C4-2B (cell line): Measurements from ENCODE around the gene PIGU.

ENCODE experiments used
- ZFX ChIP-seq: fragments of 450-650 bp; IDR thresholded peaks from 2 replicates; pipeline ENCODE4 v1.6.1; 2017
- TF ChIP-seq, protein P1 (sequence below): fragments of 450-650 bp; conservative IDR thresholded peaks from 2 replicates; pipeline ENCODE4 v1.5.1; 2017; ENCODE audit warnings: mild to moderate bottlenecking

DNA sequence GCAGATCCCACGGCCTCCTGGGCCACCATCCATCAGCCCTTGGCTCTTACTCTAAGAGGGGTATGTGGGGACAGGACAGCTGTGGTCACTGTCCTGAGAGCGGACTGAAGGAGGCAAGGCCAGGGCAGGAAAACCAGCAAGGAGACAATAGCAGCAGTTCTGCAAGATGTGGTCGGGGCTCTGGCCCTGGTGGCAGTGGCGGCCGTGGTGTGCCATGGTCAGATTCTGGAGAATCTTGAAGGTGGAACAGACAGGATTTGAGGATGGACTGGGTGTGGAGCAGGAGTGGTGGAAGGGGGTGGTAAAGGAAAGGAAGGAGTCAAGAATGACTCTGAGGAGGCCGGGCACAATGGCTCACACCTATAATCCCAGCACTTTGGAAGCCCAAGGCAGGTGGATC is 124.3 kb downstream of the PIGU start:
- TF ChIP-seq, protein P1, sequence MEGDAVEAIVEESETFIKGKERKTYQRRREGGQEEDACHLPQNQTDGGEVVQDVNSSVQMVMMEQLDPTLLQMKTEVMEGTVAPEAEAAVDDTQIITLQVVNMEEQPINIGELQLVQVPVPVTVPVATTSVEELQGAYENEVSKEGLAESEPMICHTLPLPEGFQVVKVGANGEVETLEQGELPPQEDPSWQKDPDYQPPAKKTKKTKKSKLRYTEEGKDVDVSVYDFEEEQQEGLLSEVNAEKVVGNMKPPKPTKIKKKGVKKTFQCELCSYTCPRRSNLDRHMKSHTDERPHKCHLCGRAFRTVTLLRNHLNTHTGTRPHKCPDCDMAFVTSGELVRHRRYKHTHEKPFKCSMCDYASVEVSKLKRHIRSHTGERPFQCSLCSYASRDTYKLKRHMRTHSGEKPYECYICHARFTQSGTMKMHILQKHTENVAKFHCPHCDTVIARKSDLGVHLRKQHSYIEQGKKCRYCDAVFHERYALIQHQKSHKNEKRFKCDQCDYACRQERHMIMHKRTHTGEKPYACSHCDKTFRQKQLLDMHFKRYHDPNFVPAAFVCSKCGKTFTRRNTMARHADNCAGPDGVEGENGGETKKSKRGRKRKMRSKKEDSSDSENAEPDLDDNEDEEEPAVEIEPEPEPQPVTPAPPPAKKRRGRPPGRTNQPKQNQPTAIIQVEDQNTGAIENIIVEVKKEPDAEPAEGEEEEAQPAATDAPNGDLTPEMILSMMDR: no peak
- no peak for TF ChIP-seq ZFX
